Stimulated activated memory B cell treated with anti-CD40 and anti-IgM and Interleukin-4, amounts not matched to agents 10 μg/mL and 1 μg/mL and 100 μg/mL, for 72 hours (primary cell): Measurements from ENCODE around the gene DIPK1B.

Experiments
- ATAC-seq: fragments of 150-1000 bp; cut with Tn5 transposase; 2 replicates; pipeline ENCODE4 v1.10.0; 2021
- H3K27ac Mint-ChIP-seq: one replicate; pipeline ENCODE4 v1.8.0; 2022; ENCODE audit warnings: mild to moderate bottlenecking, mixed read lengths
- H3K27me3 Mint-ChIP-seq: one replicate; pipeline ENCODE4 v1.8.0; 2022; ENCODE audit warnings: mixed read lengths
- H3K36me3 Mint-ChIP-seq: one replicate; pipeline ENCODE4 v1.8.0; 2022; ENCODE audit warnings: mixed read lengths
- H3K4me1 Mint-ChIP-seq: one replicate; pipeline ENCODE4 v1.8.0; 2022; ENCODE audit warnings: mixed read lengths
- H3K4me3 Mint-ChIP-seq: one replicate; pipeline ENCODE4 v1.8.0; 2022; ENCODE audit warnings: mild to moderate bottlenecking, moderate library complexity, mixed read lengths
- H3K9me3 Mint-ChIP-seq: one replicate; pipeline ENCODE4 v1.8.0; 2022; ENCODE audit warnings: mixed read lengths

DIPK1B gene

GRCh38 chr9:136740491-136740890 lies 28.1 kb downstream of the DIPK1B start:
- peaks cover 42% of the 10 kb centered on the region for H3K4me1 Mint-ChIP-seq
- no peak overlapping the region for H3K4me3 Mint-ChIP-seq
- ATAC-seq = no peak
- no peaks in the 10 kb centered on the region for H3K27me3 Mint-ChIP-seq
- no peaks in the 10 kb centered on the region for H3K9me3 Mint-ChIP-seq
- H3K36me3 Mint-ChIP-seq = peaks cover 18% of the 10 kb centered on the region
- H3K27ac Mint-ChIP-seq = peak overlapping the region; percentile 86

- Mint-ChIP-seq H3K36me3 (peaks cover 18% of the 10 kb centered on the region), H3K9me3 (no peaks in the 10 kb centered on the region), H3K4me3 (peak overlapping the region; percentile 84), H3K27ac (peak overlapping the region; percentile 86), H3K27me3 (no peaks in the 10 kb centered on the region), H3K4me1 (peaks cover 42% of the 10 kb centered on the region)
- peak; percentile 27 for ATAC-seq
These were observed 28.9 kb downstream of the DIPK1B start for GRCh38 chr9:136740971-136741882.

- no peaks in the 10 kb centered on the region for H3K9me3 Mint-ChIP-seq
- H3K4me3 Mint-ChIP-seq = peak overlapping the region; percentile 84
- ATAC-seq = peak; percentile 75
- H3K36me3 Mint-ChIP-seq = peaks cover 18% of the 10 kb centered on the region
- peaks cover 47% of the 10 kb centered on the region for H3K4me1 Mint-ChIP-seq
- no peaks in the 10 kb centered on the region for H3K27me3 Mint-ChIP-seq
- H3K27ac Mint-ChIP-seq = peak overlapping the region; percentile 86
These were observed 29.7 kb downstream of the DIPK1B start for GRCh38 chr9:136741883-136742571.

- Mint-ChIP-seq H3K36me3 (peaks cover 18% of the 10 kb centered on the region), H3K4me1 (peaks cover 54% of the 10 kb centered on the region), H3K9me3 (no peaks in the 10 kb centered on the region), H3K27me3 (no peaks in the 10 kb centered on the region), H3K4me3 (peak within 1 kb of the TSS; percentile 84), H3K27ac (peak within 1 kb of the TSS; percentile 86)
- ATAC-seq = no peak
These were observed 30.4 kb downstream of the DIPK1B start, which contains the start of gene LCN10 for GRCh38 chr9:136742591-136743391. LCN10 (minus strand) TSS chr9:136742940; CDS start chr9:136742903, 37 bp downstream.

GRCh38 chr9:136743639-136744211 lies 31.4 kb downstream of the DIPK1B start:
- Mint-ChIP-seq H3K4me1 (peaks cover 64% of the 10 kb centered on the region), H3K36me3 (peaks cover 8% of the 10 kb centered on the region), H3K9me3 (no peaks in the 10 kb centered on the region), H3K4me3 (peak overlapping the region; percentile 26), H3K27ac (peak overlapping the region; percentile 86), H3K27me3 (no peaks in the 10 kb centered on the region)
- no peak for ATAC-seq

GRCh38 chr9:136744773-136745172 lies 32.4 kb downstream of the DIPK1B start:
- peaks cover 74% of the 10 kb centered on the region for H3K4me1 Mint-ChIP-seq
- no peaks in the 10 kb centered on the region for H3K36me3 Mint-ChIP-seq
- no peaks in the 10 kb centered on the region for H3K9me3 Mint-ChIP-seq
- no peak for ATAC-seq
- H3K27me3 Mint-ChIP-seq = no peaks in the 10 kb centered on the region
- H3K4me3 Mint-ChIP-seq = no peak overlapping the region
- peak overlapping the region; percentile 86 for H3K27ac Mint-ChIP-seq

- H3K36me3 Mint-ChIP-seq = no peaks in the 10 kb centered on the region
- peaks cover 77% of the 10 kb centered on the region for H3K4me1 Mint-ChIP-seq
- ATAC-seq = no peak
- no peak overlapping the region for H3K4me3 Mint-ChIP-seq
- H3K27ac Mint-ChIP-seq = peak overlapping the region; percentile 86
- H3K27me3 Mint-ChIP-seq = no peaks in the 10 kb centered on the region
- peaks cover under 1% of the 10 kb centered on the region for H3K9me3 Mint-ChIP-seq
These were observed 33.2 kb downstream of the DIPK1B start for GRCh38 chr9:136745389-136746154.

- H3K27ac Mint-ChIP-seq = no peak overlapping the region
- H3K27me3 Mint-ChIP-seq = no peaks in the 10 kb centered on the region
- ATAC-seq = no peak
- peaks cover 77% of the 10 kb centered on the region for H3K4me1 Mint-ChIP-seq
- no peak overlapping the region for H3K4me3 Mint-ChIP-seq
- H3K9me3 Mint-ChIP-seq = peaks cover 6% of the 10 kb centered on the region
- no peaks in the 10 kb centered on the region for H3K36me3 Mint-ChIP-seq
These were observed 33.8 kb downstream of the DIPK1B start for GRCh38 chr9:136746155-136746490.

- peaks cover 73% of the 10 kb centered on the region for H3K4me1 Mint-ChIP-seq
- peaks cover 7% of the 10 kb centered on the region for H3K9me3 Mint-ChIP-seq
- no peak overlapping the region for H3K4me3 Mint-ChIP-seq
- no peak for ATAC-seq
- no peaks in the 10 kb centered on the region for H3K27me3 Mint-ChIP-seq
- H3K27ac Mint-ChIP-seq = peak overlapping the region; percentile 46
- no peaks in the 10 kb centered on the region for H3K36me3 Mint-ChIP-seq
These were observed 34.2 kb downstream of the DIPK1B start for GRCh38 chr9:136746621-136747020.

- Mint-ChIP-seq H3K27ac (peak overlapping the region; percentile 86), H3K27me3 (no peaks in the 10 kb centered on the region), H3K4me3 (no peak overlapping the region), H3K36me3 (peaks cover 3% of the 10 kb centered on the region), H3K9me3 (peaks cover 11% of the 10 kb centered on the region), H3K4me1 (peaks cover 65% of the 10 kb centered on the region)
- no peak for ATAC-seq
These were observed 35.0 kb downstream of the DIPK1B start for GRCh38 chr9:136747161-136748060.

- peaks cover 8% of the 10 kb centered on the region for H3K36me3 Mint-ChIP-seq
- H3K4me1 Mint-ChIP-seq = peaks cover 57% of the 10 kb centered on the region
- peaks cover 14% of the 10 kb centered on the region for H3K9me3 Mint-ChIP-seq
- ATAC-seq = no peak
- H3K27ac Mint-ChIP-seq = peak within 1 kb of the TSS; percentile 86
- peak within 1 kb of the TSS; percentile 11 for H3K4me3 Mint-ChIP-seq
- no peaks in the 10 kb centered on the region for H3K27me3 Mint-ChIP-seq
These were observed 35.8 kb downstream of the DIPK1B start, which contains the start of gene LCN6 for GRCh38 chr9:136748201-136748600. LCN6 (minus strand) TSS chr9:136748525; CDS start chr9:136748483, 42 bp downstream.

- Mint-ChIP-seq H3K36me3 (peaks cover 8% of the 10 kb centered on the region), H3K27ac (peak overlapping the region; percentile 86), H3K4me1 (peaks cover 50% of the 10 kb centered on the region), H3K27me3 (no peaks in the 10 kb centered on the region), H3K4me3 (peak overlapping the region; percentile 11), H3K9me3 (peaks cover 14% of the 10 kb centered on the region)
- ATAC-seq = peak; percentile 14
These were observed 36.6 kb downstream of the DIPK1B start for GRCh38 chr9:136748666-136749611.
